Epithelial cell of esophagus (primary cell): ENCODE data around the gene EIF4G3.

ENCODE experiments used
- DNase-seq: peaks from one replicate; pipeline ENCODE4 v3.0.0; 2010; ENCODE audit warnings: low read depth
- H3K4me3 ChIP-seq: 2 replicates; pipeline ENCODE4 v1.5.1; 2011; ENCODE audit warnings: mild to moderate bottlenecking, low read length, control low read depth
- TF ChIP-seq, protein P1 (sequence below): IDR thresholded peaks from 2 replicates; pipeline ENCODE4 v1.5.1; 2011; ENCODE audit warnings: low read depth, mild to moderate bottlenecking, low read length, control low read depth, inconsistent platforms; ENCODE audit not compliant: insufficient read depth; ENCODE audit errors: missing control alignments

Gene EIF4G3

DNA sequence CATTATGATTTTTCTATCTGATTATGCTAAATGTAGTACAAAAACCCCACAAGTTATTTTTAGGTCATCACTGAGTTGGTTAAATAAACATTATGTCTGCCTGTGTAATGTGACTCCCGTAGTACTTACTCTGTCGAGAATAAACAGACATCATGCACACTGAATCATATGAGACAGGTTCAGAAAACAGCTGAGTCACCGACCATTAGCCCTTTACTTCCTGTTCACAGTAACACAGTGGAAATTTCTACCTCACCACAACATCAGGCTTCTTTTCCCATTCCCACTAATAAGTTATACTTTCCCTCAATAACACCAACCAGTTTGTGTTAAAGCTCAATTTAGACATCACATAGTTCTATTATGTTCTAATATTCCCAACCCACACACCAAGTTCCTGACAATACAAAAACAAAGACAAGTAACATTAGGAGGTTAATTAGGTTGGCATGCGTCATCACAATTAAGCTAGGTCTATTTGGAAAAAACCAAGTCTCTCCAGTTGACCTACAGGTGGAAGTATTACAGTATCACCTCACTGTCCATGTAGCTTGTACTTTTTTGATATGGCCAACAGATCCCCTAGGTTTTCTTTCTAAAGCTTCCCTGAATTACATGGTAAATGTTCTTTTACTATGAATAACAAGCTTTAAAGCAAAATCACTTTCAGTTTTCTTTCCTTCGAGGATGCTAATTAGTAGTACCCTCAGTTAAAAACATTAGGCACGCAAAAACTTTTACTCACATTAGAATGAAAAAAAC, 154.2 kb downstream of the EIF4G3 start:
- no peak overlapping the region for H3K4me3 ChIP-seq
- TF ChIP-seq, protein P1, sequence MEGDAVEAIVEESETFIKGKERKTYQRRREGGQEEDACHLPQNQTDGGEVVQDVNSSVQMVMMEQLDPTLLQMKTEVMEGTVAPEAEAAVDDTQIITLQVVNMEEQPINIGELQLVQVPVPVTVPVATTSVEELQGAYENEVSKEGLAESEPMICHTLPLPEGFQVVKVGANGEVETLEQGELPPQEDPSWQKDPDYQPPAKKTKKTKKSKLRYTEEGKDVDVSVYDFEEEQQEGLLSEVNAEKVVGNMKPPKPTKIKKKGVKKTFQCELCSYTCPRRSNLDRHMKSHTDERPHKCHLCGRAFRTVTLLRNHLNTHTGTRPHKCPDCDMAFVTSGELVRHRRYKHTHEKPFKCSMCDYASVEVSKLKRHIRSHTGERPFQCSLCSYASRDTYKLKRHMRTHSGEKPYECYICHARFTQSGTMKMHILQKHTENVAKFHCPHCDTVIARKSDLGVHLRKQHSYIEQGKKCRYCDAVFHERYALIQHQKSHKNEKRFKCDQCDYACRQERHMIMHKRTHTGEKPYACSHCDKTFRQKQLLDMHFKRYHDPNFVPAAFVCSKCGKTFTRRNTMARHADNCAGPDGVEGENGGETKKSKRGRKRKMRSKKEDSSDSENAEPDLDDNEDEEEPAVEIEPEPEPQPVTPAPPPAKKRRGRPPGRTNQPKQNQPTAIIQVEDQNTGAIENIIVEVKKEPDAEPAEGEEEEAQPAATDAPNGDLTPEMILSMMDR, result no peak
- DNase-seq, result peak; percentile 97

DNA sequence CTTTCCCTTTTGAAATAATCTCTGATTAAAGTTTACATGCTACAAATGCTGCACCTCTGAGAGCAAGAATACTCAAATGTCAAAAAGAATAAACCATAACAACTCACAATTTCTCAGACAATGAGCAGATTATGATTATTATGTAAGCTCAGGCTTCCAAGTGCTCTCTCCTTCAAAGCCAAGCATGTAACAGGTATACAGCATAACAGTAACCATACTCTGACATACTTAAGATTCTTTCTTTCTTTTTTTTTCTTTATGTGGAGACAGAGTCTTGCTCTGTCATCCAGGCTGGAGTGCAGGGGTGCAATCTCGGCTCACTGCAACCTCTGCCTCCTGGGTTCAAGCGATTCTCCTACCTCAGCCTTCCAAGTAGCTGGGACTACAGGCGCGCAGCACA, 155.4 kb downstream of the EIF4G3 start:
- no peak overlapping the region for H3K4me3 ChIP-seq
- TF ChIP-seq, protein P1, result no peak
- no peak for DNase-seq

- no peak overlapping the region for H3K4me3 ChIP-seq
- DNase-seq, result no peak
- TF ChIP-seq, protein P1, result no peak
Observed at GRCh38 chr1:21020151-21020550, 156.5 kb downstream of the EIF4G3 start.

DNA sequence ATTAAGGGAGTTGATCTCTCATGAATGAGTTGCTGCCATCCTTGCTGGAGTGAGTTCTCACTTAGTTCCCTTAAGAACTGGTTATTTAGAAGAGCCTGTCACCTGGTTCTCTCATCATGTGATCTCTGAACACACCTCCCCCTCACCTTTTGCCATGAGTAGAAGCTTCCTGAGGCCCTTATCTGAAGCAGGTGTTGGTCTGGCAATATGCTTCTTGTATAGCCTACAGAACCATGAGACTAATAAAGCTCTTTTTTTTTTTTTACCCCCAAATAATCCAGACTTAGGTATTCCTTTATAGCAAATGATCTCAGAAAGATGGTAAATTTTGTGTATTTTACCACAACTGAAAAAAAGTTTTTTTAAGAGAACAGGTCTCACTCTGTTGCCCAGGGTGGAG, 158.0 kb downstream of the EIF4G3 start:
- DNase-seq, result no peak
- H3K4me3 ChIP-seq, result no peak overlapping the region
- TF ChIP-seq, protein P1, result no peak

- DNase-seq, result no peak
- TF ChIP-seq, protein P1, result no peak
- H3K4me3 ChIP-seq, result no peak overlapping the region
Observed at GRCh38 chr1:21013510-21013909, 163.2 kb downstream of the EIF4G3 start.

- DNase-seq, result no peak
- no peak overlapping the region for H3K4me3 ChIP-seq
- TF ChIP-seq, protein P1, result no peak
Observed at GRCh38 chr1:21012937-21013336, 163.8 kb downstream of the EIF4G3 start.

GRCh38 chr1:21007876-21008275, 168.8 kb downstream of the EIF4G3 start:
- no peak overlapping the region for H3K4me3 ChIP-seq
- no peak for DNase-seq
- TF ChIP-seq, protein P1, result no peak
